Lung (tissue), 12 donors: ENCODE measurements around the gene CLEC2B. TPM values are rescaled to one million over a fixed set of nuclear protein-coding genes. Genes with fewer than 3 reads are reported as not detected.
"Not testable (repeated sequence)": the region's sequence is repeated elsewhere in the genome, so short reads cannot be mapped to it uniquely, and the experiment has no call there.

Source experiments
- ATAC-seq: fragments of 200-7000 bp; cut with Tn5 transposase; one replicate; pipeline ENCODE4 v1.9.1; 2020; ENCODE audit warnings: moderate number of reproducible peaks; ENCODE audit not compliant: insufficient read depth, low FRiP score
- DNase-seq, 3 donors: peaks; one replicate each; pipeline ENCODE4 v3.0.0-alpha.2; 2013 to 2017
- H3K27ac ChIP-seq, 2 donors: one replicate each; pipeline ENCODE4 v1.5.1; 2013; ENCODE audit warnings: mild to moderate bottlenecking in 2 of 2, moderate library complexity in 2 of 2, control low read depth in 1 of 2, inconsistent platforms in 1 of 2, low read depth in 1 of 2, low read length in 1 of 2
- H3K27me3 ChIP-seq, 3 donors: one replicate each; pipeline ENCODE4 v1.5.1; 2013; ENCODE audit warnings: low read length in 2 of 3; ENCODE audit not compliant: control insufficient read depth in 3 of 3, insufficient read depth in 3 of 3
- H3K36me3 ChIP-seq, 4 donors: one replicate each; pipeline ENCODE4 v1.5.1; 2013; ENCODE audit warnings: low read length in 4 of 4, mild to moderate bottlenecking in 1 of 4, moderate library complexity in 1 of 4; ENCODE audit not compliant: control insufficient read depth in 4 of 4, insufficient read depth in 4 of 4
- H3K4me1 ChIP-seq, 5 donors: one replicate each; pipeline ENCODE4 v1.5.1; 2013; ENCODE audit warnings: low read length in 5 of 5, mild to moderate bottlenecking in 2 of 5, moderate library complexity in 1 of 5; ENCODE audit not compliant: control insufficient read depth in 5 of 5, insufficient read depth in 5 of 5
- H3K4me3 ChIP-seq: one replicate; pipeline ENCODE4 v1.5.1; 2013; ENCODE audit warnings: mild to moderate bottlenecking, control low read depth, moderate library complexity
- H3K9ac ChIP-seq, 2 donors: one replicate each; pipeline ENCODE4 v1.5.1; 2013; ENCODE audit warnings: low read length in 2 of 2, control low read depth in 1 of 2; ENCODE audit not compliant: insufficient read depth in 1 of 2
- H3K9me3 ChIP-seq, 4 donors: one replicate each; pipeline ENCODE4 v1.5.1; 2013; ENCODE audit warnings: low read length in 3 of 4, mild to moderate bottlenecking in 1 of 4, moderate library complexity in 1 of 4; ENCODE audit not compliant: control insufficient read depth in 4 of 4, insufficient read depth in 3 of 4
- CTCF ChIP-seq: IDR thresholded peaks from 2 replicates; pipeline ENCODE4 v1.5.1; 2012; ENCODE audit warnings: mild to moderate bottlenecking; ENCODE audit errors: control extremely low read depth, extremely low read depth
- WGBS, 2 donors: extraction: QIAGEN DNeasy Blood & Tissue Kit; methylation state at CpG; one replicate each; pipeline ENCODE4 v1.1.7; 2013; 5-methylcytosine and 5-hydroxymethylcytosine counted together
- polyA plus RNA-seq, 2 donors: library from polyadenylated mRNA; stranded (reverse); fragments of 200-250 nt; gene quantifications; one replicate each; pipeline ENCODE4 v1.2.1, GENCODE V29; 2013
- total RNA-seq, 2 donors: library from RNA; depleted of rRNA in 1 of 2; stranded (reverse); fragments of >200 nt in 1 of 2; gene quantifications; one replicate each; pipeline ENCODE4 v1.2.1, GENCODE V29; 2014 to 2021
- donor health status: control.
- donor health status: control.
- donor health status: Bipolar disorder and iron deficiency.
- donor health status: healthy.
- donor health status: DM: yes; HTN: yes; CAD: no.

CLEC2B gene
- total and polyA plus RNA-seq, 4 donors: 14.1 to 70.1 (median 18.0) TPM

- Histone ChIP-seq H3K9me3 (no peaks in the 10 kb centered on the region), H3K4me3 (no peak overlapping the region), H3K4me1 (no peaks in the 10 kb centered on the region), H3K36me3 (no peaks in the 10 kb centered on the region), H3K27me3 (peaks cover 0 to 2% (median 0%) of the 10 kb centered on the region in 3 donors), H3K9ac (no peak overlapping the region), H3K27ac (no peak overlapping the region)
- DNase-seq (no peak), ATAC-seq (no peak)
- WGBS, 2 donors: 92 to 96% methylated on average over 5 of the region's 5 CpGs
- no peak for TF ChIP-seq CTCF
These were observed 12.8 kb upstream of the CLEC2B start for GRCh38 chr12:9881988-9882387.

GRCh38 chr12:9881246-9881645, 12.1 kb upstream of the CLEC2B start, which contains the start of gene KLRF2:
Gene KLRF2, plus strand, starts transcription at chr12:9881489. Its CDS starts 107 bp downstream, at chr12:9881596.
- no peak within 1 kb of the TSS for H3K4me3 ChIP-seq
- no peaks in the 10 kb centered on the region for H3K27me3 ChIP-seq
- TF ChIP-seq CTCF: no peak
- H3K27ac ChIP-seq: no peak within 1 kb of the TSS
- H3K4me1 ChIP-seq: no peaks in the 10 kb centered on the region
- no peak within 1 kb of the TSS for H3K9ac ChIP-seq
- ATAC-seq (no peak), DNase-seq (no peak)
- 94 to 98% methylated on average over 3 of the region's 3 CpGs for WGBS, 2 donors
- no peaks in the 10 kb centered on the region for H3K36me3 ChIP-seq
- H3K9me3 ChIP-seq: no peaks in the 10 kb centered on the region

- Histone ChIP-seq H3K27me3 (no peaks in the 10 kb centered on the region), H3K4me1 (no peaks in the 10 kb centered on the region), H3K27ac (no peak overlapping the region), H3K9ac (no peak overlapping the region), H3K4me3 (no peak overlapping the region), H3K36me3 (no peaks in the 10 kb centered on the region), H3K9me3 (no peaks in the 10 kb centered on the region)
- no peak for TF ChIP-seq CTCF
- no peak for DNase-seq
- 88 to 92% methylated on average over 4 of the region's 4 CpGs for WGBS, 2 donors
- ATAC-seq: no peak
These were observed 11.5 kb upstream of the CLEC2B start for GRCh38 chr12:9880532-9881078.

- not testable (repeated sequence) for H3K27ac ChIP-seq, H3K9ac ChIP-seq, ATAC-seq, H3K9me3 ChIP-seq, H3K36me3 ChIP-seq, H3K4me1 ChIP-seq, H3K27me3 ChIP-seq, DNase-seq, H3K4me3 ChIP-seq
- WGBS, 2 donors: 96% methylated on average over 16 to 26 of the region's 26 CpGs
These were observed 7.0 kb upstream of the CLEC2B start for GRCh38 chr12:9876120-9876519.
